GM12864 (cell line): ENCODE results near the gene ABCF2.

Source experiments
- DNase-seq: peaks from one replicate; pipeline ENCODE4 v3.0.0-alpha.2; 2011; ENCODE audit warnings: low read depth
- H3K4me3 ChIP-seq: 2 replicates; pipeline ENCODE4 v1.5.1; 2011; ENCODE audit warnings: mild to moderate bottlenecking, low read depth, low read length, control low read depth
- TF ChIP-seq, protein P1 (sequence below): IDR thresholded peaks from 2 replicates; pipeline ENCODE4 v1.5.1; 2011; ENCODE audit warnings: low read depth, mild to moderate bottlenecking, moderate library complexity, low read length, control low read depth, inconsistent platforms; ENCODE audit errors: missing control alignments

The ABCF2 gene

DNA sequence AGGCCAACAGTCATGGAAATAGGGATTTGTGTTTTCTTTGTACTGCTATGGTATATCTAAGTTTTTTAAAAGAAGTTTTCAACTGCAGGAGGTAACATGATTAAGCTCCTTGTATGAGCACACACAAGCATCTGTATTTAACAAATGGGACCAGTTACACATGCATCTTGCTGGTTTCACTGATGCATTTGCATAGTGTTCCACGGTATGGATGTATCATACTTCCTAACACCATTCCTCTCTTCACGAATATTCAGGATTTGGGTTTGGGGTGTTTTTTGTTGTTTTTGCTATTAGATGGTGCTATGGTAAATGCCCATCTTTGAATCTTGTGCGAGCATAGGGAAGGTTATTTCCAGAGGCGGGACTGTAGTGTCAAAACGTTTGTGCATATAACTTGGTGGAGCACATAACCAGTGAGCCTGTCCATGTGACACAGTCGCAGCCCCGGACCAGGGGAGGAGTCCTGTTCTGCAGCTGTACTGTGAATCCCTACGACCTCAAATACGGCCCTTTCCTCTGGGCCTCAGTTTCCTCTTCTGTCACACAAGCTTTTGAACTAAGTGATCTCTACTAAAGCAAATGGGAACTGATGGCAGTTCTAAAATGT, 18.6 kb downstream of the ABCF2 start:
- no peak overlapping the region for H3K4me3 ChIP-seq
- DNase-seq, result no peak
- TF ChIP-seq, protein P1, sequence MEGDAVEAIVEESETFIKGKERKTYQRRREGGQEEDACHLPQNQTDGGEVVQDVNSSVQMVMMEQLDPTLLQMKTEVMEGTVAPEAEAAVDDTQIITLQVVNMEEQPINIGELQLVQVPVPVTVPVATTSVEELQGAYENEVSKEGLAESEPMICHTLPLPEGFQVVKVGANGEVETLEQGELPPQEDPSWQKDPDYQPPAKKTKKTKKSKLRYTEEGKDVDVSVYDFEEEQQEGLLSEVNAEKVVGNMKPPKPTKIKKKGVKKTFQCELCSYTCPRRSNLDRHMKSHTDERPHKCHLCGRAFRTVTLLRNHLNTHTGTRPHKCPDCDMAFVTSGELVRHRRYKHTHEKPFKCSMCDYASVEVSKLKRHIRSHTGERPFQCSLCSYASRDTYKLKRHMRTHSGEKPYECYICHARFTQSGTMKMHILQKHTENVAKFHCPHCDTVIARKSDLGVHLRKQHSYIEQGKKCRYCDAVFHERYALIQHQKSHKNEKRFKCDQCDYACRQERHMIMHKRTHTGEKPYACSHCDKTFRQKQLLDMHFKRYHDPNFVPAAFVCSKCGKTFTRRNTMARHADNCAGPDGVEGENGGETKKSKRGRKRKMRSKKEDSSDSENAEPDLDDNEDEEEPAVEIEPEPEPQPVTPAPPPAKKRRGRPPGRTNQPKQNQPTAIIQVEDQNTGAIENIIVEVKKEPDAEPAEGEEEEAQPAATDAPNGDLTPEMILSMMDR, result no peak

DNA sequence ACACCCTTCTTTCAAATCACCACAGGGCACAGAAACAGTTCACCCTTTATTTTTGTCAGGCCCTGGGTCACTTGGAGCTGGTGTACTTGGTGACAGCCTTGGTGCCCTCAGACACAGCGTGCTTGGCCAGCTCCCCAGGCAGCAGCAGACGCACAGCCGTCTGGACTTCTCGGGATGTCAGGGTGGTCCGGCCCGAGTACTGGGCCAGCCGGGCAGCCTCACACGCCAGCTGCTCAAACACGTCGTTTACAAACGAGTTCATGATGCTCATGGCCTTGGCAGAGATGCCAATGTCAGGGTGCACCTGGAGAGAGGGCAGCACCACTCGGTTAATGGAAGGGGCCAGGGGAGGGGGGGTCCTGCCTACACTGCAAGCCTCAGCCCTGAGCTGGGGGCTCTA, 19.2 kb downstream of the ABCF2 start:
- DNase-seq, result no peak
- TF ChIP-seq, protein P1, result no peak
- no peak overlapping the region for H3K4me3 ChIP-seq

DNA sequence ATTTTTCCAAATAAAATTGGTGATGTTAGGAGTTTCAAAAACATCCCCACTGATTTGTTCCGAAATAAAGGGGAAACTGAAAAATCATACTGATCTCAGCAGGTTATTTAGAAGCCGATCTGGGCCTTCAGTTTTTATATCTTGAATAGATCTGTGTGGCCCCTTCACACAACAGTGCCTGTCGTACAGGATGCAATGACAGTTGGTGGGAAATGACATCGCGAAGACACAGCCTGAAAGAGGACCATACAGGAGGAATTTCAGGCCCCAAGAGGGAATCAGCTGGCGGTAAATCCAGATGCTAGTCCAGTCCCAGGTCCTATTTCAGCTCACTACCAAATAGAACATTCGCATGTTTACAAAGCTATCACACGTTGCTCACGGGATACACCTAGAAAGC, 19.7 kb downstream of the ABCF2 start:
- H3K4me3 ChIP-seq, result no peak overlapping the region
- no peak for DNase-seq
- TF ChIP-seq, protein P1, result no peak

DNA sequence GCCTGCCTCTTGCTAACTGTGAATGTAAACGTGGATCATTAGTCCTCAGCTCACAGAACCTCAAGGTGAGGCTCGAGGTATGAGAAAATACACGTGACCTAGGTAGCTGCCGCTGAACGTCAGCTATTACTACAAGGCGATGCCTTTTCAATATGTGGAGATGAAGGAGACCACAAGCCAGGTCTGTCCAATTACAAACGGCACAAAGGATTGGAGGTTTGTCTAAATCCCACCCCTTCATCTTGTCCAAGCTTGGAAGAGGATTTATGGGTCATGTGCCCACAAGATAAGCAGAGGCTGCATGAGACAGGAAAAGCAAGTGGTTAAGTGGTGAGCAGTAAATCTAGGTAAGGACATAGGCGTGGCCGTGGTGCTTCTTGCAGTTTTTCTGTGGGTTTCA, 20.1 kb downstream of the ABCF2 start:
- no peak for DNase-seq
- H3K4me3 ChIP-seq, result no peak overlapping the region
- TF ChIP-seq, protein P1, result no peak

DNA sequence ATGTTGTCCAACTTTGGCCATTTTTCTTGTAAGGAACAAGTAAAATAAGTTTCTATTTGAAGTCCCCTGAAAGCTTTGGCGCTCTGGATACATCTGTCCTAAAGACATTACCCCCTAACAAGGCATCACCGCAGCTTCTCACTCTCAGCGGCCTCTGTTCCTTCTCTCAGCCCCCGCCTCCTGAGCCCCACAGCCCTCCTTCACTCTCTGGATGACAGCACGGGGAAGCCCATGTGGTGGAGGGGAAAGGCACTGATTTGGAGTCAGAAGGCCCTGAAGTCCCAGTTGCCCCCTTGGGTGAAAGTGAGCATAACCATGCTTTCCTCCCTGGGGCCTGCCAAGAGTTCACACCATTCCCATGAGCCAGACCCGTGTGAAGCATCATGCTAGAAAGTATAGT, 21.3 kb downstream of the ABCF2 start:
- TF ChIP-seq, protein P1, result no peak
- DNase-seq, result no peak

DNA sequence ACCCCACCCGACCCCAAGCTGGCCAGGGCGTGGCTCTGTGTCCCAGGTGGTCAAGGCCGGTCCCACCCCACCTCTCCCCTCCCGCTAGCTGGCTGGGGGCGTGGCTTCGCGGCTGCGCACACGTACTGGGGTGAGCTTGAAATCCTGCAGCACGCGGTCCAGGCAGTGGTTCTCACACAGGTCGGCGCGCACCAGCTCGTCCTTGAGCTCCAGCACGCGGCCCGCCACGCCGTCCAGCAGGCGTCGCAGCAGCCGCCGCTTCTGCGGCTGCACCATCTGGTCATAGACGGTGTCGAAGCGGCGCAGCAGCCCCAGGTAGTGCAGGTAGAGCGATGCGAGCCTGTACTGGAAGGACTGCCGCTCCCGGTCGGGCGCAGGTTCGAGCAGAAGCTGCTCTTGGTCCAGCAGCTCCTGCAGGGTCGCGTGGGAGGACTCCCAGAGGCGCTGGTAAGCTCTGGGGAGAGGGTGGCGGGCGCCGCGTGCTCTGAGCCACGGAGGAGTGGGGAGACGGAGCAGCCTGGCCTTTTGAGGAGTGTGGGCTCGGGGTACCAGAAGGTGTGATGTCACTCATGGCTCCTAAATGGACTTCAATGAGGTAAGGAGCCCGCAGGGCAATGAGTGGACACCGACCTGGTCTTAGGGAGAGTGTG, 22.5 kb downstream of the ABCF2 start:
- DNase-seq, result no peak
- TF ChIP-seq, protein P1, result no peak
- no peak overlapping the region for H3K4me3 ChIP-seq

More for the DNA sequence above, 21.3 kb downstream of the ABCF2 start:
- H3K4me3 ChIP-seq, result no peak overlapping the region

DNA sequence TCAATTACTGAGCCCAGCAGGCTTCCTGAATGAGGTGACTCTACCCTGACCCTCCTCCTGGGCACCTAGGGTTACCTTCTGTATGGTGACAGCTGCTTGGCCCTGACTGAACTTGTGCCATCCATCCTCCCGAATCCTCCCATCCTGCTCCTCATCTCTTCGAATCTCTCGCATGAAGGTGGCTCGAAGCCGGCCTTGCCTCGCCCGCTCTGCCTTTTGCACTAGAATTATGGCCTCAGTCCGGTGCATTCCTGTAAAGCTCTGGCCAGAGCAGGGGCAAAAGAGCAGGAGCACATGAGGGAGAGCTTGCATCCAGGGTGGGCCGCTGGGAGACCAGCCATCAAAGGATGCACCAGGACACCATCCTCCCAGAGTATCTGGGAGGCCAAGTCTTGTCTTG, 24.2 kb downstream of the ABCF2 start:
- no peak for DNase-seq
- H3K4me3 ChIP-seq, result no peak overlapping the region
- TF ChIP-seq, protein P1, result no peak
